Stimulated activated CD4-positive, alpha-beta T cell treated with anti-CD3 and anti-CD28 coated beads, Interleukin-1b, Interleukin-23, amount 100 ng/mL, for 4 hours (primary cell): ENCODE data around the gene KCNJ13.

Experiments
- DNase-seq, 2 donors: peaks; one replicate each; pipeline ENCODE4 v3.0.0-alpha.2; 2020; ENCODE audit warnings: low read depth in 2 of 2

The KCNJ13 gene

DNA sequence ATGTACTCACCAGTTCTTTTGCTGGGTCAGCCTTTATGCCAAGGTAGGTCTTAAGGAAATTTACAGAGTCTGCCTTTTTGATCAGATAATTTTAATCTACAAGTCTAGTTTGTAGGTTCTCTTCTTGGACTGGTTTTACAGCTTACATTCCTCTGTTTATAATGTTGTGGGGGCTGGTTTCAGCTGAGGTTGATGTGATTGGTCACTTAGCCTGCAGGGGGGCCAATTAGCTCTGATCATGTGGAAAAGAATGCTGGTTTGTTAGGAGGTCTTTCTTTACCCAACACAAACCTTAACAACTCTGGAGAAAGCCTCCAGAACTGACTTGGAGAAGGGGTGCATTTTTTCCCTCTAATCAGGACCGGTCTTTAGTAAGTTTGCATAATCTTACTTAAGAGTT is at the start of gene KCNJ13:
TSS of gene KCNJ13 (minus strand) at position 131 of the 400 bp plus-strand sequence. CDS start 5,203 bp downstream, outside the sequence.
- no peak for DNase-seq

DNA sequence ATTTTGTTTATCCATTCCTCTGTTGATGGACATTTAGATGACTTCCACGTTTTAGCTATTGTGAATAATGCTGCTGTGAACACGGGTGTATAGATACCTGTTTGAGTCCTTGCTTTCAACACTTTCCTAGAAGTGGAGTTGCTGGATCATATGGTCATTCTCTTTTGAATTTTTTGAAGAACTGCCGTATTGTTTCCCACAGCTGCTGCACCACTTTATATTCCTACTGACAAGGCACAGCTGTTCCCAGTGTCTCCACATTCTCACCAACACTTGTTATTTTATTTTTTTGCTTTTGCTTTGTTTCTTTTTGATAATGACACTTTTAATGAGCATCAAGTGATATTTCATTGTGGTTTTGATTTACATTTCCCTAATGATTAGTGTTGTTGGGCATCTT is 41.4 kb upstream of the KCNJ13 start:
- no peak for DNase-seq

DNA sequence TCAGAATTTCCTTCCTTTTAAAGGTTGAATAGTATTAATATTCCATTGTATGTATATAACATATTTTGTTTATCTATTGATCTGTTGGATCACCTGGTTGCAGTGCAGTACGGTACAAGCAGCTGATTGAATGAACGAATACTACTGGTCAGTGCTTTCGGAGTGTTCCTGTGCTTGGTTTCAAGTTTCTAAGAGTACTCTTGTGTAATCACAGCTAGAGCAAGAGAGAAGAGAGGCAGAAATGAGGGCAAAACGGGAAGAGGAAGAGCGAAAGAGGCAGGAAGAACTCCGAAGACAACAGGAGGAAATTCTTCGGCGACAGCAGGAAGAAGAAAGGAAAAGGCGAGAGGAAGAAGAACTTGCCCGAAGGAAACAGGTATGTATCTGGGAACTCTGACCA is 40.3 kb upstream of the KCNJ13 start:
- DNase-seq: no peak

DNA sequence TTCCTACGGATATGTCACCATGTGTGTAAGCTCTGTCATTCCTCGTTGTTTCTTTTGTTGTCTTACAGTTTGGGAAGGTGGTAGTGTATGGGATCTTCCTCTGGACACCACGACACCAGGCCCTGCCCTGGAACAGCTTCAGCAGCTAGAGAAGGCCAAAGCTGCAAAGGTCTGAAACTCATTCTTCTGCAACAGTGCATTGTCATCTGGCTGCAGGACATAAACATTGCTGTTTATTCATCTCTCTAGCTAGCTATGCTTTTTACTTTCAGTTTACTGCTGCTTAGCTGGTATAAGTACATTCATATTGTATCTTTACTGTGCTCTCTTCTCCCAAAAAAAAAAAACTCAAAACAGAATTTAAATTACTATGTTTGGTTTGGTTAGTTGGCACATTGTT is 39.2 kb upstream of the KCNJ13 start:
- no peak for DNase-seq

DNA sequence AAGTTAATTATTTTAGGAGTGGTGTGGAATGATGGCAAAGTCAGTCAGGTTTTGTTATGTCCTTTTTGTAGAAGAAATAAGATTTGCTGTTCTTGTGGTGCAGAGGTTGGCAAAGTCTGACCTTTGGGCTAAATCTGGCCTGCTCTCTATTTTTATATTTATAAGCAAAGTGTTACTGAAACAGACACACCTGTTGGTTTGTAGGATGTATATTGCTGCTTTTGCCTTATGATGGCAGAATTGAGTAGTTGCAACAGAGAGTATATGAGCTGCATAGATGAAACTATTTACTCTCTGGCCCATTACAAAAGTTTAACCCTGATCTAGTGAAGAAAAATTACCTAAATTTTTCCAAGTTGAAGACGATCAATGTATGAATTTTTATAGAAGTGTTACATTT is 34.1 kb upstream of the KCNJ13 start:
- DNase-seq: no peak

DNA sequence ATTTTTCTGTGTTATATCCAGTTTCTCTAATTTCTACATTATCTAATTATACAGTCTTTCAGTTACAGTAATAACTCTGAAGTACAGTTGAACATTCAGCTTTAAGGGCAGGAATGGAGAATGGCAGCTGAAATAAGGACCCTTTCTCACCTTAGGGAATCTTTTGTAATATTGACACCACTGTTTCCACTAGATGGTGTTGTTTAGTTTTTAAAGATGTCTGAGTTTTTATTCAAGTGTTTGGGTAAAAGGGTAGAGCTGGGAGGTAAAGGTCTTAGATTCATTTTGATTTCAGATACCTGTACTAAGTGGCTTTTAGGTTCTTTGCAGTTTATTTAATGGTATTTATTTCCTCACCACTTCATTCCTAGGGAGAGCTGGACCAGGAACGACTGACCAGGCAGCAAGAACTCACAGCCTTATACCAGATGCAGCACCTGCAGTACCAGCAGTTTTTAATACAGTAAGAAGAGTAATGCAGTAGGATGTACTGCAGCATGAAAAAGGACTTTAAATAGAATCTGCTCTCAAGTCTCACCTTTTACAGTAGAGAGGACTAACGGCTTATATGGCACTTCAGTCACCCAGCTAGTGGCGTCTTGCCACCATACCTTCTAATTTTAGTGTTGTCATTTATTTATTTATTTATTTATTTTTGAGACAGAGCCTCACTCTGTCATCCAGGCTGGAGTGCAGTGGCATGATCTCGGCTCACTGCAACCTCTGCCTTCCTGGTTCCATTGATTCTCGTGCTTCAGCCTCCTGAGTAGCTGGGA is 33.2 kb upstream of the KCNJ13 start:
- DNase-seq: no peak

DNA sequence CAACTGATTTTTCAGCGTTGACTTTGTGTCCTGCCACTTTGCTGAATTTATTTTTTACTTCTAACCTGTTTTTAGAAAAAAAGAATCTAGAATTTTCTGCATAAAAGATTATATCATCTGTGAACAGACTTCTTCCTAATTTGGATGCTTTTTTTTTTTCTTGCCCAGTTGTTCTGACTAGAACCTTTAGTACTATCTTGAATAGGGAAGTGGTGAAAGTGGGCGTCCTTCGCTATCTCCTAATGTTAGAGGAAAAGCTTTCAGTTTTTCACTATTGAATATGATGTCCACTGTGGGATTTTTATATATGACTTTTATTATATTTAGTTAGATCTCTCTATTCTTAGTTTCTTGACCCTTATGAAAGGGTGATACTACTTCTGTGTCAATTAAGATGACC is 25.7 kb upstream of the KCNJ13 start:
- no peak for DNase-seq

DNA sequence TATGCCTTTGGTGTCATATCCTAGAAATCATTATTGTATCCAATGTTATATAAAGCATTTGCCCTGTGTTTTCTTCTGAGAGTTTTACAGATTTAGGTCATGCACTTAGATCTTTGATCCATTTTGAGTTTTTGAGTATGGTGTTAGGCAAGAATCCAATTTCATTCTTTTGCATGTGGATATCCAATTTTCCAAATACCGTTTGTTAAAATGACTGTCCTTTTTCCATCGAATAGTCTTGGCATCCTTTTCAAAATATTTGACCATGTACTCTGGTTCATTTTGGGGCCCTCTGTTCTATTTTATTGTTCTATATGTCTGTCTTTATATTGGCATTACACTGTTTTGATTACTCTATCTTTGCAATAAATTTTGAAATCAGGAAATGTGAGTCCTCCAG is 23.8 kb upstream of the KCNJ13 start:
- DNase-seq: no peak

DNA sequence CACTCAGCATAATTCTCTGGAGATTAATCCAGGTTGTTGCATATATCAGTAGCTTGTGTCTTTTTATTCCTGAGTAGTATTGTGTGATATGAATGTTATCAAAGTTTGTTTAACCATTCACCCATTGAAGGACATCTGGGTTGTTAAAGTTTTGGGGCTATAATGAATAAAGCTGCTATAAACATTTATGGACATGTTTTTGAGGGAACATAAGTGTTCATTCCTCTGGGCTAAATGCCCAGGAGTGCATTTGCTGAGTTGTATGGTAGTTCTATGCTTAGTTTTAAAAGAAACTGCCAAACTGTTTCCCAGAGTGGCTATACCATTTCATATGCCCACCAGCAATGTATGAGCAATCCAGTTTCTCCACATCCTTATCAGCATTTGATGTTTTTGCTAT is 21.8 kb upstream of the KCNJ13 start:
- no peak for DNase-seq

DNA sequence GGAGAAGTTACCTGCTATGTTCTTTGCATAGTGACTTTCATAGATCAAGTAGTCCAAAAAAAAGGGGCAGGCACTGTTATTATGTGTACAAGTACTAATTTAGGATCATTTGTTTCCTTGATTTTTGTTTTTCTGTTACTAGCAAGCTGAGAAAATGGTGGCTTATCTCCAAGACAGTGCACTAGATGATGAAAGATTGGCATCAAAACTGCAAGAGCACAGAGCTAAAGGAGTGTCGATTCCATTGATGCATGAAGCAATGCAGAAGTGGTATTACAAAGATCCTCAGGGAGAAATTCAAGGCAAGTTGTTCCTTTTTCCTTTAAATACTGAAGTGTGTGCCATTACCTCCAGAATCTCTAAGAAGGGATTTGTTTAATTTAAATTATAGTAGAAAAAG is 19.6 kb upstream of the KCNJ13 start:
- DNase-seq: no peak

DNA sequence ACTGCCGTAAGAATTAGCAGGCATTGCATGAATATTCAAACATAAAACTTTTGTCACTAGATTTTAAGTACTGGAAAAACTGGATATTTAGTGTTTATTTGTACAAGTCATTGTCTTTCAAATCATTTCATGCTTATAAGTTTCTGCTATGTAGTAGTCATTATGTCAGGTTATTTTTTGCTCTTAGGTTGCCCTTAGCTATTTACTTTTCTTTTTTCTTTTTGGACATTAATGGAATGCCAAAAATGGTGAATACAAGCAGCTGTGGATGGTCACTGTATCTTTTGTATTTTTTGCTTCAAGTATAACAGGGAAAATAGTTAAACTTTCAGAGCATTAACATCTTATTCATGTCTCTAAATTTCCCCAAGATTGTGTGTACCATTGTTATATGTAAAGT is 18.6 kb upstream of the KCNJ13 start:
- DNase-seq: no peak

DNA sequence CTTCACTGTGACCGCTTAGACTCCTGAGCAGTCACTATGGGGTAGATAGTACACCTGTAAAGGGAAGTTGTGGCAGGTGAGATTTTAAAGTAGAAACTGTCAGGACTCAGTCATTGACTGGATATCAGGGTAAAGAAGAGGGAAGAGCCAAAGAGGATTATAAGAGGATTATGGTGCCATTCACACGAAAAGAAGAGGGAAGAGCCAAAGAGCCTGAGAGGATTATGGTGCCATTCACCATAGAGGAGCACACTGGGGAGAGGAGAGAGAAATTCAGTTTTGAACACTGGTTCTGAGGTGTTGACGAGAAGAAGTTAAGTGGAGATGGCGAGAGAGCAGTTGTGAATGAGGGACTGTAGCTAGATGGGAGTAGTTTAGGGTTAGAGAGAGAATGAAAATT is 16.9 kb upstream of the KCNJ13 start:
- DNase-seq: no peak

DNA sequence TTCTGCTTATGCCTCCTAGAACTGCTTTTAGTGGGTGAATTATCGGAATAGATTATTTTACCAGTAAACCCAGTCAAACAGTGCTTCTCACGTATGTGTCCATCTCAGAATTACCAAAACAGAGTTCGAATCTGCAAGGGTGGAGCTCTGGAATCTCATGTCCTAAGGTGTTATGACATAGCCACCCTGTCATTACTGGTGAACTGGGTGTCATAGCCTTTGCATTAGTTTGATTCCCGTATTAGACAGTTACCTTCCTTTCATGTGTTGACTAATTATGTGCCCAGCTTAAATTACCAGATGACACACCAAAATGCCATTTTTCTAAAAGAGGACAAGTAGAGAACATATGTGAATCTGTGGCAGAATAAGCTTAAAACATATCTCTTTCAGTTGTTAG is 15.2 kb upstream of the KCNJ13 start:
- no peak for DNase-seq

DNA sequence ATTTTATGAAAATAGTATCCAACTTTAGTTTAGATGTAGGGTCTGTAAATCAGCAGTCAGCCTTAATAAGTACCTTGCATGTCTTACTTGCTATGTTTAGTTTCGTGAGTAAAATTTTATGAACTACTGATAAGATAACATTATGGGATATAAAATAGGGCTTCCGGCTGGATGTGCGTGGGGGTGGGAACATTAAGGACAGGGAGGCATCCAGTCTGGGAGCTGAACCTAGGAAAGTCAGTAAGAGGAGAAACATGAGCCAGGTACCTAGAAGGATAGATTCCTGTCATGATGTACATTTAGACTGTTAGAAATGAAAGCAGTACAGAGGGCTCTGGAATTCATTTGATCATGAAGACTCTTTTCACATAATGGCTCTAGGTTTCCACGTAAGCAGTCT is 12.7 kb upstream of the KCNJ13 start:
- no peak for DNase-seq

DNA sequence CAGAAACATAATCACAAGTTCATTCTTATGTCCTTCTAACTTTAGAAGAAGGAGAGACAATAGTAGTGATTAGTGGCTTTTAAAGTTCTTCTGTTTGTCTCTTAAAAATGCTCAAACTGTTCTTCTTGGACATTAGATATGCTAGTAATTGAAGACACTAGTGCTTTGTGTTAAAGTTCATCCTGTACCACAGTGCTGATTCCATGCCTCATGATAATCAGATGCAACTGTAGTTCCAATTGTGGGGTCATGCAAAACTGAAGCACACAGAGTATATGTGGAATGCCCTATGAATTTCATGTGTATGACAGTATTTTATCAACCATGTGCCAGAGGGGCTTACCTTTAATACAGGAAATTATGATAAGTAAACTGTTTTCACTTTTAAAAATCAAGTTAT is 11.4 kb upstream of the KCNJ13 start:
- no peak for DNase-seq

DNA sequence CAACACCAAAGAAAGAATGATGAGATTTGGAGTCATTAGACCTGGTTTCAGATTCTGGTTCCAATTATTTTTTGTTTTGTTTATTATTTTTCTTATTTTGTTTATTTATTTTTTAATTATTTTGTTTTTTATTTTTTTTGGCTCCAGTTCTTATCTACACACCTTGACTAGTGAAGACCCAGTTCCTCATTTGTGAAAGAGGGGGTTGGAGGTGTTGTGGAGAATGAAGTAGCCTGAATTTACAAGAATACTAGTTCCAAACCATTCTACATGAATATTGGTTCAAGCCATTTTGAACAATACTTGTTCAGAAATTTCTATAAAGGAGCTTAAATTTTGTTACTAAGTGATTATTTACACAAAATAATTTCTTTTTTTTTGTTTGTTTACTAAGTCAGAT is 6.9 kb upstream of the KCNJ13 start:
- DNase-seq: no peak

DNA sequence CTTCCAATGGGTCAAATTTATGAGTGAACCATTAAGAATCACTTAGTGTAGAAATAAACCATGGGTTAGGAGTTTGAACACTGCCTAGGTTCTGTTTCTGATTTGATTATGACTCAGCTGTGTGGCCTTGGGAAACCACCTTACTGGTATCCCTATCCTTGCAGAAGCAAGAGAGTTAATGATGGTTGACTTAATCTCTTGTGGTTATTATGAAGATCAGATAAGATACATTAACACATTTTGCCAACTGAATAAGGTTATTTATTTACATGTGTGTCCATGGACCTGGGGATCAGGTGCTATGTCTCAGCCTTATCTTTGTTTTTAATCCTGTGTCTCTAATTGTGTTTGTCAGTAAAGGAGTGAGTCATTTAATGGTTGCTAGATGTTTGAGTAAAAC is 5.4 kb upstream of the KCNJ13 start:
- peak in 1 of 2 donors; percentile 9 for DNase-seq

DNA sequence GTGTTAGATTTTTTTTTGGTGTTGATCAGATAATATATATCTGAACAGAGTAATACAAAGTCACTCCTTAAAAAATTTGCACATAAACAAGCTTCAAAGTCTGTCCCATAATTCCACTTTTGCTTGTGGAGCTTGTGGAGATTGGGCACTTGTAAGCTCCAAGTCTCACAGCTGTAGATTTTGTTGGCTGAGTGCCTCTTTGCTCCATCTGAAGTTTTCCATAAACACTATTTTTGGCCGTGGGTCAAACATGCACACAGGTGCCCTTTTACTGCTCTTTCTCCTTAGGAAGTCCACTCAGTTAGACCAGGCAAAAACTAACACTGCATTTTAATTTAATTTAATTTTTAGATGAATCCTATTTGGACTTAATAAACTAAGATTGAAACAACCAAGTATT is 3.6 kb upstream of the KCNJ13 start:
- no peak for DNase-seq

DNA sequence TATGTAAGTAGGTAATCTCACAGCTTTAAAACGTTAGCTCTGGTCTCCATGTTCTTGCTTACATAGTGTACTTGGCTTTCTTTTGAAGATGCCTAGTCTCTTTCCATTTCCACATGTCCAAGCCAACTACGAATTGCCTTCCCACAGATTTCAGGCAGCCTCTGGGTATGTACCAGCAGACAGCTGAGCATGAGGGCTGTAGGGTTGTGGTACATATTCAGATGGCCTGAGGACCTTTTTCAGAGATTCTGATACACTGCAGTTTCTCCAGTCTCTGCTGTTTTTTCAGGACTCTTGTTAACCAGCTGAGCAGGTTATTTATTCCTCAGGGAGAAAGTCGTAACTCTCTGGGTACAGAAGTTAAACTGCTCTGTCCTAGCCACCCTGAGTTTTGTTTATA is 3.1 kb upstream of the KCNJ13 start:
- no peak for DNase-seq

DNA sequence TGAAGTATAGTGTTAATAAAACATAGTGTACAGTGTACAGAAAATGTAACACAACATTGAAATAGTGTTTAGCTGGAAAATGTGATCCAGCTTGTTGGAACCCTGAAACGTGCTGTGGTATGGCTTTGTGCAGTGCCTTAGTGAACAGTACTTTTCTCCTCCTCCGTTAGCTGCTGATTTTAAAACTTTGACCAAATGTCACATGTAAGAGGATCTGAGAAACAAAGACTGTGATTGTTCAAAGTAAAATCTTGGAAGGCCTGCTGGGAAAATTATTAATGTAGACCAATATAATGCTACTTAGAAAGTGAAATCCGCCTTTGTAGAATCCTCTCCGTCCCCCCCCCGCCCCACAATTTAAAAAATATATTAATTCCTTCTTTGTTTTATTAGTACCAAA is 911 bp upstream of the KCNJ13 start:
- DNase-seq: no peak

DNA sequence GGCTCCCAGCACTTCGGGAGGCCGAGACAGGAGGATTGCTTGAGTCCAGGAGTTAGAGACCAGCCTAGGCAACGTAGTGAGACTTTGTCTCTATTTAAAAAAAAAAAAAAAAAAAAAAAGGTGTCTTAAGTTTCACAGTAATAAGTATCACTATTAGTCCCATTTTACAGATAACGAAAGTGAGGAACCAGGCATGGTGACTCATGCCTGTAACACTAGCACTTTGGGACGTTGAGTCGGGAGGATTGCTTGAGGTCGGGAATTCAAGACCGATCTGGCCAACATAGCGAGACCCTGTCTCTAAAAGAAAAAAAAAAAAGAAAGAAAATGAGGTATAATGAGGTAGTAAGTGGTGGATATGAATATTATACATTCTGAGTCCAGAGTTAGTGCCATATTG is 2.5 kb downstream of the KCNJ13 start:
- no peak for DNase-seq

DNA sequence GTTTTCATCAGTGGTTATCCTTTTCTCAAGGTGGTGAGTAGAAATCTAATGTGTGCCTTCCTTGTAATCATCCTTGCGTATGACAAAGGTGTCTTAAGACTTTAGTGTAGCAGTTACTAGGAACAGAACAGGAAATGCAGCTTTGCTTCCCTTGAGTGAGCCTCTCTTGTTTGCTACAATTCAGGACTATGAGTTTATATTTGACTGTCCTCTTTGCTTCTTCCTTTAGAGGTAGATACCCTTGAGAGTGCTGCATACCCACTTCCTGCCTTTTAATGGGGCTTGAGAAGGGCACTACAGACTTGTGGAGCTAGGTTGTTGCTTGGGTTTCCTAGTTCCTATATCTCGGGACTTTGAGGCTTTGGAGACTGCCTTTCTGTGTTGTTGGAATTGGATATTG is 3.8 kb downstream of the KCNJ13 start:
- no peak for DNase-seq

DNA sequence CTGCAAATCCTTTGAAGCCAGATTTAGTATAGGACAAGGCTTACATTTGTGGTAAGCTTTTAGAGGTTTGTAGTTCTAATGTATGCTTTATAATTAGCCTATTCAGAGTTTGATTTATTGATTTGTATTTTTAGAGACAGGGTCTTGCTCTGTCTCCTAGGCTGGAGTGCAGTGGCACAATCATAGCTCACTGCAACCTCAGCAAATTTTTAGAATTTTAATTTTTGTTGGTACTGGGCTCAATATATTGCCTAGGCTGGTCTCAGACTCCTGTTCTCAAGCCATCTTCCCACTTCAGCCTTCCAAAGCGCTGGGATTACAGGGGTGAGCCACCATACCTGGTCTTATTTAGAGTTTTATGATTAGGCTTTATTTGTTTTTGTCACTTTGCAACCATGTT is 4.5 kb downstream of the KCNJ13 start:
- no peak for DNase-seq

DNA sequence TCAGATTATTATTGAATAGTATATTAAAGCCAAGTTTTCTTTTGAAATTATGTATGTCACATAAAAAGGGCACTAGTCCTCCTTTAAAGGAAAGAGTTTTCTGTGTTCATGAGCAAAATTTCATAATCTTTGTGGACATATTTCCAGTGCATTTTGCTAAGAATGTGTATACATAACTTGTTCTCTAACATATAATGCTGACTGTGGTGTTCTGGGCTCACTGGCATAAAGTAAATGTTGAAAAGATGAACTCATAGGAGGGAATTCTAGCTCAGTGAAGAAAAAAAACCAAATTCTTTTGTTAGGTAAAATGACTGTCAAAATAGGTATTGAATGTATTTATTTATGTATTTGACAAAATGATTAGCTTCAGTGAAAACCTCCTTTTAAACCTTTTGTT is 6.2 kb downstream of the KCNJ13 start:
- no peak for DNase-seq
